ENCODE results near the gene F2. TPM values are rescaled to one million over a fixed set of nuclear protein-coding genes. Genes with fewer than 3 reads are reported as not detected.

Gene F2
- total and polyA plus RNA-seq, 11 donors: 0.08 to 0.18 (median 0.17) TPM; not detected in 8

- Histone ChIP-seq H3K4me3 (peak overlapping the region in 3 of 12 donors; percentile 6 to 100 (median 13)), H3K4me1 (peaks cover 4 to 83% (median 72%) of the 10 kb centered on the region in 12 donors), H3K27ac (peak overlapping the region in 10 of 12 donors; percentile 30 to 95 (median 70)), H3K36me3 (peaks cover 0 to 50% (median 36%) of the 10 kb centered on the region in 9 donors), H3K9me3 (no peaks in the 10 kb centered on the region), H3K27me3 (no peaks in the 10 kb centered on the region)
- 25 to 42% (median 27%) methylated on average over 2 of the region's 2 CpGs for WGBS, 4 donors
- intact Hi-C loops (cut with DNase I): no loop called here
- ATAC-seq: no peak
- no peak for DNase-seq
- TF ChIP-seq CTCF (IDR thresholded peaks at IDR 0.05): no peak
- no peak for TF ChIP-seq POLR2A (IDR thresholded peaks at IDR 0.05)
Measured at GRCh38 chr11:46697723-46698122, 21.3 kb upstream of the F2 start.

- H3K4me1 ChIP-seq: peaks cover 4 to 87% (median 73%) of the 10 kb centered on the region in 12 donors
- peak overlapping the region in 8 of 12 donors; percentile 30 to 97 (median 84) for H3K27ac ChIP-seq
- no peaks in the 10 kb centered on the region for H3K9me3 ChIP-seq
- no peak for ATAC-seq
- no peak for DNase-seq
- intact Hi-C loops (cut with DNase I): no loop called here
- no peaks in the 10 kb centered on the region for H3K27me3 ChIP-seq
- TF ChIP-seq CTCF (IDR thresholded peaks at IDR 0.05) (no peak), POLR2A (IDR thresholded peaks at IDR 0.05) (no peak)
- peaks cover 0 to 51% (median 41%) of the 10 kb centered on the region in 9 donors for H3K36me3 ChIP-seq
- H3K4me3 ChIP-seq: peak overlapping the region in 4 of 12 donors; percentile 86 to 100 (median 95)
- 29 to 64% (median 57%) methylated on average over 1 of the region's 1 CpG for WGBS, 4 donors
Measured at GRCh38 chr11:46698597-46698996, 20.4 kb upstream of the F2 start.

GRCh38 chr11:46700241-46701077 lies 18.6 kb upstream of the F2 start, which contains the start of the genes ARHGAP1 and ZNF408:
Gene ARHGAP1, minus strand, starts transcription at chr11:46700619. Its CDS starts 4,512 bp downstream, at chr11:46696107.
Gene ZNF408, plus strand, starts transcription at chr11:46701031. Its CDS starts 17 bp downstream, at chr11:46701048.
- 0 to 1% (median 0%) methylated on average over 36 to 44 of the region's 44 CpGs for WGBS, 4 donors

More at GRCh38 chr11:46700241-46701077, 18.6 kb upstream of the F2 start, which contains the start of the genes ARHGAP1 and ZNF408:
- peak; percentile 99 to 100 (median 99) for DNase-seq
- ATAC-seq: peak; percentile 92 to 94 (median 94)
- peak in 1 of 2 donors; percentile 87 for TF ChIP-seq POLR2A (IDR thresholded peaks at IDR 0.05)
- no peak for TF ChIP-seq CTCF (IDR thresholded peaks at IDR 0.05)
- no peaks in the 10 kb centered on the region for H3K9me3 ChIP-seq
- peaks cover 4 to 68% (median 57%) of the 10 kb centered on the region in 12 donors for H3K4me1 ChIP-seq
- intact Hi-C loops (cut with DNase I): loop anchor here in 3 of 10 donors (2.0 to 5.0 kb wide), 2 partner anchors 44 to 83 kb away; partner anchors contain the start of genes ATG13 (in 2 of the 3) and HARBI1 (in 2 of the 3)
- H3K4me3 ChIP-seq: peak within 1 kb of the TSS; percentile 68 to 100 (median 88)
- H3K36me3 ChIP-seq: peaks cover 3 to 51% (median 41%) of the 10 kb centered on the region in 9 donors
- H3K27ac ChIP-seq: peak within 1 kb of the TSS; percentile 87 to 100 (median 94)
- no peaks in the 10 kb centered on the region for H3K27me3 ChIP-seq

Data from heart left ventricle (tissue), 16 donors.